Germinal center (tissue), 1 donor: ENCODE data around the gene DUSP10.
A peak's percentile ranks its signal among the peaks of the same experiment; 100 is the strongest.

Experiments
- DNase-seq: peaks from one replicate; pipeline ENCODE4 v3.0.0; 2012; ENCODE audit warnings: mixed read lengths, low spot score

The DUSP10 gene

DNA sequence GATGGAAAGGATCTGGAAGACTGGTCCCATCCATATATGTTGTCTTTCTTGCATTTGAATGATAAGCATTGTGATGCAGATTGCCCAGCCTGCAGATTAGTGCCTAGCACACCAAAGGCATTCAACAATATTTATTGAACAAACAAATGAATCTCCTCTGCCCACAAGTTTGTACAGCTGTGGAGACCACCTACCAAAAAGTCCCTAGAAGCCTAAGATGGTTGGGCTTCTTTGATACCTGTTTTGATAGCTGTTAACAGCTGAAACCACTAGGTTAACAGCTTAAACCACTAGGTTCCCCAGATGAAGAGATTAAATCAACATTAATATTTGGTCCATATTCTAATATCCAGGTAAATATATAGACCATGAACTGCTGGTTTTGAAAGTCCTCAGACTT is 9.8 kb downstream of the DUSP10 start:
- no peak for DNase-seq

- DNase-seq = no peak
Measured at GRCh38 chr1:221729771-221730330, 12.0 kb downstream of the DUSP10 start.

- DNase-seq = no peak
Measured at GRCh38 chr1:221728037-221728505, 13.8 kb downstream of the DUSP10 start.

- no peak for DNase-seq
Measured at GRCh38 chr1:221727146-221728036, 14.5 kb downstream of the DUSP10 start.

DNA sequence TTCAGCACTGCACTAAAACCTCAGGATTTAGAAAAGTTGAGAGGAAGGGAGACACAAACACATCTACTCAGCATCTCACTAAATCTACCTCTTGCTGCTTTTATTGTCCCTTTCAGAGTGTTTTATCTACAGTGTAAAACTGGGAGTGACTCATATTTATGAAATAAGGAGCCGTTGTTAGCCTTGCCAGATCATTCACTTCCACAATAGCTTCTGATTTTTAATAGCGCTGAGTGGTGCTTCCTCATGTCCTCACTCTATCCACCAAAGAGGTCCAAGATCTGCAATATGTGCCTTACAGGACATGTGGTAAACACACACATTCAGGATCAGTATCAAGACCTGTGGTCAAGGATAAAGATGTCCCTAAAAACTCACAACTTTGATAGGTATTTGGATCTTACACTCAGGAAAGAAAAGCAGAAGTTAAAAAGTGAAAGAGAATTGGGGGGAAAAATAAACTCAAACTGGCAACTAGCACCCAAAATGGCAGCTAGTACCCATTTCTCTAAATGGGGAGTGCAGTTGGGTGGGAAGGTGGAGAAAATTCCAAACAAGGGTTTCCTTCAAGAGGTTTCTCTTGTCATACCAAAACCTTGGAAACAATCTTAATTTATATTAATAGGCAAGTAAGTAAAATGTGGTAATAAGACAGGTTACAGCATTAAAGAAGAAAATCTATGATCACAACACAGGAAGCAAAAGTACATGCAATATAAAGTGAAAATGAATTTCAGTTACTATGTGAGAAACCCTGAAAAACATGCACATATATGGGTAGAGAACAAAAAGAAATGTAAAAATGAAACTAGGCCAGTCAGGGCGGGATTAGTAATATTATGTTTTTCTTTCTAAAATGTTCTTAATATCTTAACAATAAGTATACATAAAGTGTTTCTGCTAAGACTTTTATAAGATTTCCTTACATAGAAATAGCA is 15.9 kb downstream of the DUSP10 start:
- peak; percentile 6 for DNase-seq

GRCh38 chr1:221724931-221725605 is 16.8 kb downstream of the DUSP10 start:
- no peak for DNase-seq

GRCh38 chr1:221723848-221724236 is 18.0 kb downstream of the DUSP10 start:
- no peak for DNase-seq

DNA sequence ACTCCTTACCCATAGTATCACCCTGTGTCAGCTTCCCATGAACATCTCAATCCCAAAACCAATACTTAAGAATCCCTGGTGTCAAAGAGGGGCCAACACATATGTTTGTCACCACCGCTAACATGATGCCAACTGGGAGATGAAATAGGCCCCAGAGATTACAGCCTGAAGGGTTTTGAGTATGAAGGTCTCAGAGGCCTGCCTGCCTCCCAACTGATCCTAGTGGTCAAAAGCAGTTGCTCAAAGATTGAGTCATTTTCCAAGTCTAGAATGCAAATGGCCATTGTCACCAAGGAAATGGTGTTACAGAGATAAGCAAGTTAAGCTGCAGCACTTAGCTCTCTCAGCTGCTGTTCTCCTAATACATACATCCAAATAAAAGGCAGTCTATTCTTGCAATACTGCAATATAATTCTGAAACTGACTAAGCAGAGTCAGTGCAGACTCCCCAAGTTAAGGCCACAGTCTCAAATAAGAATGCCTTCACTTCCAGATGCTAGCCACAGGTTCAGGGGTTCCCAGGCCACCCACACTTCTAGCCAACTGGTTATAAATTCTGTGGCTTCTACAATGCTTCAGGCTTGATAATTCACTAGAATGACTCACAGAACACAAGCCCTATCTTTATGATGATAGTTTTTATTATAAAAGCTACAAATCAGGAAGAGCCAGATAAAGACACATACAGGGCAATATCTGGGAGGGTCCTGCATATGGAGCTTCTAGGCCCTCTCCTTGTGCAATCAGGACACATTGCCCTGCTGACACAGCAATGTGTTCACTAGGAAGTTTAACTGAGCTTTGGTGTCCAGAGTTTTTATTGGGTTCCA is 18.7 kb downstream of the DUSP10 start:
- no peak for DNase-seq

DNA sequence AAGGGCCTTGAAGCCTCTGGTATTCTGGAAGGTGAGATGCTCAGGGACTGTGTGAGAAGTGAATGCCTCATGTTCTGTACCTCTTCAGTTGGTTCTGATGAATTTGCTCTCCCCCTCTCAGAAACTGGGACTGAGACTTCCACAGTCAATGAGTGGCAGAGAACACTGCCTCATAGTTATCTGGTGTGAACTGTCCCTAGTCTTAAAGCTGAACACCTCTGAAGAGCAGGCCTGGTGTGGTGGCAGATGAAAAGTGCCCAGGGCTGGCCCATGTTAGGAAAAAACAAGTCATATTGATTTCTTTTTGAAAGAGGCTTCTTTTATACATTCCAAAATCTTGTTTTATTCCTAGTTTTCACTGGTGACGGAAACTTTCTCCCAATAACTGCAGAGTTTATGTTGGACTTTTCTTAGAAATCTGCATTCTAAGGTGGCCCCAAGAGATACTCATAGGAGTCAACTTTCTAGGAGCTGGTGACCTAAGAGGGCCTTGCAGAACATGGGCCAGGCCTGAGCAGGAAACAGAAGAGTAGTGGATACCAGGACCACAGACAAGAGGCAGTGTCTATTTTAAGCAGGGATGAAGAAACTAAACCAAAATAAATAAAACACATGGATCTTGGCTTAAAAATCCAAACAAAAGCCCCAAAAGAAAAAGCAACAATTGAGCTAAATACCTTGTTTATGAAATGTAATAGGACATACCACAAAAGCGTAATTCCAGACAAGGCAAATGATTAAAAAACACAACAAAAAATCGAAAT is 19.5 kb downstream of the DUSP10 start:
- no peak for DNase-seq

DNA sequence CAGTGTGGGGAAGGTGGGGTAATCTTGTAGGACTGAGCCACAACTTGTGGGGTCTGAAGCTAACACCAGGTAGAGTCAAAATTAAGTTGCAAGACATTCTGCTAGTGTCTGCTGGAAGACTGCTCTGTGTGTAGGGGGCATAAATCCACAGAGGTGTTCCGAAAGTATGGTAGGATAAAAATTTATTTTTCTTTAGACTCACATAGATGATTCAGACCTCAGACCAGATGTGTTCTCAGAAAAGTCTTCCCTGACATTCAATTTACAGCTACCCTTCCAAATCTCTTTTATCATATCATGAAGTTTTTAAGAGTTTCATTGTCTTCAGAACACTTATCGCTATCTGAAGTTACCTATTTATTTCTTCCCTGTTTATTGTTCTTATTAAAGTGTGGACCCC is 21.3 kb downstream of the DUSP10 start:
- no peak for DNase-seq

GRCh38 chr1:221719987-221720386 is 21.9 kb downstream of the DUSP10 start:
- DNase-seq = no peak

GRCh38 chr1:221719278-221719597 is 22.7 kb downstream of the DUSP10 start:
- no peak for DNase-seq

DNA sequence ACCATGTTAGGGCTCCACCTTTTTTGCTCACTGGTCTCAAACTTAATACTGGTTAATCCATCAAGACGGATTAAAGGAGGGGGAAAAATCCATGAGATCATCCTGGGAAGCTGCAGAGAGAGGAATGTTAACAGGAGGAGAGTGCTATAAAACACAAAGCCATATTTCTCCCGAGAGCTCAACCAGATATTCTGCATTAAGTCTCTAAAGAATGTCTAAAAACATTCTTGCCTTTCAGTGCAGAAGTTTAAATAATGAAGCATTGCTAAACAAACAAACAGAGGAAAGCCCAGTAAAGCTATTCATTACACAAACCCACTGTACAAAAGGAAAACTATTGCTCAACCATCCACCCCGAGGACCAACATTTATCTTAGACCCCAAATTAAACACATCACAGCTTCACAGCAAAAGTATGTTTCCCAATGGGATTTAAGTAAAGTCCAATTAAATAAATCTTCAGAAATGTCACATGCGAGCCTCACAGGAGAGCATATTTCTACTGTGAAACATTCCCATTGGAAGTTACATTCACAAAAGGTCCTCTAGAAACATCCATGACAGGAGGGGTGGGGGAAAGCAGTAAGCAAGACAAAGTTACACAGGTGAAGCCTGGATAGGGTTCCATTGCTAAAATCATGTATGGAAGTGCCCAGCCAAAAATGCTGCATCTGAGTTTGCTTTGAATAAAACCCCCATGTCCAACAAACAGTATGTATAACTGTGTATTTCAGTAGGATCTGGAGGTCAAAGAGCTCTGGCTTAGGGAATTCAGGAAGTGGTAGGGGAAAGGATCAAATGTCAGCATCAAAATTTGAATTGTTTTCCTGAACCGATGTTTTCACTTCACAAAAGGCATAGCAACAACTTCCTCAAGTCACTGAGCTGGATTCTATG is 23.3 kb downstream of the DUSP10 start:
- DNase-seq = no peak

DNA sequence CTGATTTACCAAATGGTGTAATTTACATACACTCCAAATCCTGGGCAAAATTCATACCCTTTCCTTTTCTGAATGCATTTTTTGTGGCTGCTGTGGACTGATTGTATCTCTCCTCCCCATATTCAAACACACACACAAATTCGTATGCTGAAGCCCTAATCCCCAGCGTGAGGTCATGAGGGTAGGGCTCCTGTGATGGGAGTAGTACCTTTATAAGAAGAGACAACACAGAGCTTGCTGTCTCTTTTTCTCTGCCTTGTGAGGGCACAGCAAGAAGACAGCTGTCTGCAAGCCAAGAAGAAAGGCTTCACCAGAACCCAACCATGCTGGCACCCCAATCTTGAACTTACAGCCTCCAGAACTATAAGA is 24.4 kb downstream of the DUSP10 start:
- no peak for DNase-seq

- DNase-seq = no peak
Measured at GRCh38 chr1:221716713-221717484, 25.0 kb downstream of the DUSP10 start.

DNA sequence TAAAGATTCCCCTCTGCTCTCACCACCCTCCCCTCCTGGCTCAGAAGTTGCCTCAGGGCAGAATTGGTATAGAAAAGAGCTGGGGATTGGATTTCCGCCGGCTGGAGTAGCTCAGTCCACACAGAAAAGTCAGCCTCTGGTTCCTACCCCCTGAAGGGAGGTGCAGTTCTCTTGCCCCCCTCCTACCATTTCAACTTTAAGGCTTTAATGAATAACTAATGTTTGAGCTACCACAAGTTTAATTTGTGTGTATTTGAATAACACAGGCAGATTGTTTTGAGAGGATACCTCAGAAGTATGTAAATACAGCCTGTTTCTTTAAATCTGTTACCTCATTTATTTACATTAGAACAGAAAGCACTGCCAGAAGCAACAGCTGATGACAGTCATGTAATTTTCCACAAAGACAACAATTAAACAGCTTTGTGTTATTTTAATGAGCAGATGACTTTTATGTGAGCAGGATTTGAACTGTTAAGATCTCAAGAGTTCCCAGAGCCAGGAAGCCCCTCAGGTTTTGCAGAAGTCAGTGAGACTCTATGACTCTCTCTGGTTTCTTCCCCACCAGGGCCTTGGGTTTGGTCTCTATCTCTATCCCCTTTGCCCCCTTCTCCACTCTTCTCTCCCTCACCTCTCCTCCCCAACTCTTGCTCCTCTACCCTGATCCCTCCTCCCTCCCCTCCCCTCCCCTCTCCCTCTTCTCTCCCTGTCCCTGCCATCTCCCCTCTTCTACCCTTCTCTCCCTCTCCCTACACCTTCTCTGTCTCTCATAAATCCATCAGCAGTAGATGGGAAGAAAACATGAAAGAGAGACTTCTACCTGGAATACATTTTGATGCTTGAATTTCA is 26.3 kb downstream of the DUSP10 start:
- DNase-seq = no peak
